SK-N-SH (cell line): Measurements from ENCODE around the gene FAT1. TPM values are rescaled to one million over a fixed set of nuclear protein-coding genes. Genes with fewer than 3 reads are reported as not detected.

Experiments used
- CTCF ChIA-PET: fragments of 300-600, 350-600 bp; formaldehyde crosslinking; extraction: SDS; loops from one replicate; lab custom pipeline; 2021; lab: Yijun Ruan, JAX
- POLR2A ChIA-PET: fragments of 350-600 bp; sonication (Branson Sonifier 250); formaldehyde crosslinking; extraction: SDS; loops from one replicate; lab custom pipeline; 2020; ENCODE audit warnings: antibody characterized with exemption, inconsistent platforms; lab: Yijun Ruan, JAX
- DNase-seq: peaks from one replicate; pipeline ENCODE4 v3.0.0; 2012
- H2AFZ ChIP-seq: fragments of 200-600 bp; sonication (generic); 2 replicates; pipeline ENCODE4 v1.8.1; 2016; ENCODE audit warnings: antibody characterized with exemption, mild to moderate bottlenecking, low read depth
- H3F3A ChIP-seq: fragments of 200-600 bp; sonication (generic); replicated peaks from 2 replicates; pipeline ENCODE3; 2016; ENCODE audit warnings: antibody characterized with exemption, mild to moderate bottlenecking; ENCODE audit not compliant: insufficient read depth
- H3K27ac ChIP-seq, 2 experiments: fragments of 200-500 bp in 1 of 2; fragments of 200-600 bp in 1 of 2; sonication (Bioruptor generic) in 1 of 2; sonication (generic), shearing (Covaris generic) in 1 of 2; 2 replicates each; pipeline versions ENCODE4 v1.5.1 to v1.6.1; 2014 to 2016; ENCODE audit warnings: low read depth in 2 of 2, inconsistent platforms in 1 of 2, low read length in 1 of 2, mild to moderate bottlenecking in 1 of 2, mixed read lengths in 1 of 2
- H3K27me3 ChIP-seq: fragments of 200-600 bp; sonication (generic), shearing (Covaris generic); 2 replicates; pipeline ENCODE4 v1.6.1; 2016; ENCODE audit warnings: mixed run types; ENCODE audit not compliant: insufficient read depth
- H3K36me3 ChIP-seq, 2 experiments: fragments of 200-500 bp in 1 of 2; fragments of 200-600 bp in 1 of 2; sonication (Bioruptor generic) in 1 of 2; sonication (generic) in 1 of 2; replicated peaks in 1 of 2; 2 replicates each; pipeline versions ENCODE3 to v1.5.1; 2014 to 2016; ENCODE audit warnings: low read length in 1 of 2, mild to moderate bottlenecking in 1 of 2; ENCODE audit not compliant: insufficient read depth in 2 of 2, control insufficient read depth in 1 of 2
- H3K4me1 ChIP-seq, 2 experiments: fragments of 200-500 bp in 1 of 2; fragments of 200-600 bp in 1 of 2; sonication (Bioruptor generic) in 1 of 2; sonication (generic), shearing (Covaris generic) in 1 of 2; 2 replicates each; pipeline versions ENCODE4 v1.5.1 to v1.6.1; 2014 to 2016; ENCODE audit warnings: low read depth in 1 of 2, low read length in 1 of 2, mixed run types in 1 of 2; ENCODE audit not compliant: insufficient read depth in 2 of 2, control insufficient read depth in 1 of 2
- H3K4me2 ChIP-seq: fragments of 200-600 bp; sonication (generic), shearing (Covaris generic); 2 replicates; pipeline ENCODE4 v1.6.1; 2017; ENCODE audit warnings: mixed run types
- H3K4me3 ChIP-seq, 2 experiments: fragments of 200-500 bp in 1 of 2; fragments of 200-600 bp in 1 of 2; sonication (Bioruptor generic) in 1 of 2; sonication (generic), shearing (Covaris generic) in 1 of 2; 2 replicates each; pipeline versions ENCODE4 v1.5.1 to v1.8.1; 2014 to 2016; ENCODE audit warnings: low read depth in 2 of 2, inconsistent platforms in 1 of 2, low read length in 1 of 2, mild to moderate bottlenecking in 1 of 2, mixed read lengths in 1 of 2, moderate library complexity in 1 of 2
- H3K79me2 ChIP-seq: fragments of 200-600 bp; sonication (generic); 2 replicates; pipeline ENCODE4 v1.8.1; 2017; ENCODE audit warnings: mild to moderate bottlenecking; ENCODE audit not compliant: insufficient read depth
- H3K9ac ChIP-seq: fragments of 200-600 bp; sonication (generic); 2 replicates; pipeline ENCODE4 v1.6.1; 2017; ENCODE audit warnings: mixed run types
- H3K9me2 ChIP-seq: fragments of 200-600 bp; sonication (generic); 2 replicates; pipeline ENCODE4 v1.6.1; 2017; ENCODE audit warnings: mixed run types
- H3K9me3 ChIP-seq: fragments of 200-600 bp; sonication (generic); 2 replicates; pipeline ENCODE4 v1.6.1; 2017; ENCODE audit warnings: mixed run types, mild to moderate bottlenecking, moderate library complexity
- H4K20me1 ChIP-seq: fragments of 200-600 bp; sonication (generic); 2 replicates; pipeline ENCODE4 v1.6.1; 2017; ENCODE audit warnings: mild to moderate bottlenecking, mixed run types; ENCODE audit not compliant: insufficient read depth
- EZH2phosphoT487 ChIP-seq: fragments of 200-600 bp; sonication (generic); IDR thresholded peaks from 2 replicates; pipeline ENCODE4 v1.6.1; 2017; ENCODE audit warnings: low read depth, mixed run types, mild to moderate bottlenecking, antibody characterized with exemption, moderate library complexity, borderline replicate concordance
- FOXJ3 ChIP-seq: sonication (generic); formaldehyde crosslinking; IDR thresholded peaks from 2 replicates; pipeline ENCODE4 v1.5.1; 2020; ENCODE audit warnings: mild to moderate bottlenecking, missing genetic modification reagents
- GATA2 ChIP-seq: sonication (generic); formaldehyde crosslinking; IDR thresholded peaks from 2 replicates; pipeline ENCODE4 v1.5.0; 2020; ENCODE audit warnings: mild to moderate bottlenecking, missing genetic modification reagents
- JUND ChIP-seq: IDR thresholded peaks from 2 replicates; pipeline ENCODE4 v1.4.0; 2012
- MXI1 ChIP-seq: IDR thresholded peaks from 2 replicates; pipeline ENCODE4 v1.6.1; 2012; ENCODE audit warnings: mild to moderate bottlenecking, low read depth, low read length, improper control_type of control experiment
- NRF1 ChIP-seq: IDR thresholded peaks from 2 replicates; pipeline ENCODE4 v1.6.1; 2012; ENCODE audit warnings: low read depth, mild to moderate bottlenecking, low read length
- POLR2AphosphoS5 ChIP-seq: IDR thresholded peaks from 2 replicates; pipeline ENCODE4 v1.6.1; 2012; ENCODE audit warnings: low read depth, low read length
- RAD21 ChIP-seq: IDR thresholded peaks from 2 replicates; pipeline ENCODE4 v1.6.1; 2012; ENCODE audit warnings: mild to moderate bottlenecking, low read length
- RCOR1 ChIP-seq: fragments of 150-350 bp; IDR thresholded peaks from 2 replicates; pipeline ENCODE4 v1.6.1; 2017; ENCODE audit warnings: antibody characterized with exemption, low read length
- SIN3A ChIP-seq: IDR thresholded peaks from 2 replicates; pipeline ENCODE4 v1.6.1; 2012; ENCODE audit warnings: low read depth, mild to moderate bottlenecking, low read length, moderate library complexity, borderline replicate concordance
- SMC3 ChIP-seq: IDR thresholded peaks from 2 replicates; pipeline ENCODE4 v1.6.1; 2012; ENCODE audit warnings: low read depth, low read length, improper control_type of control experiment
- TCF12 ChIP-seq: IDR thresholded peaks from 2 replicates; pipeline ENCODE4 v1.4.0; 2012
- TEAD4 ChIP-seq: IDR thresholded peaks from 2 replicates; pipeline ENCODE4 v1.4.0; 2012; ENCODE audit warnings: mild to moderate bottlenecking, borderline replicate concordance; ENCODE audit not compliant: insufficient read depth
- WGBS: methylation state at CpG from one replicate; pipeline ENCODE4 v1.1.6; 2017; ENCODE audit warnings: low lambda C conversion rate; 5-methylcytosine and 5-hydroxymethylcytosine counted together
- polyA plus RNA-seq, 3 experiments: library from polyadenylated mRNA; depleted of rRNA; stranded (reverse); fragments of >200 nt; gene quantifications; 2 replicates each; pipeline ENCODE4 v1.2.3, GENCODE V29; 2012
- TF ChIP-seq, protein P1 (sequence below): IDR thresholded peaks from 2 replicates; pipeline ENCODE4 v1.6.1; 2012; ENCODE audit warnings: mild to moderate bottlenecking, low read depth, low read length, moderate library complexity
- TF ChIP-seq, protein P2 (sequence below): IDR thresholded peaks from 2 replicates; pipeline ENCODE4 v1.4.0; 2012; ENCODE audit warnings: low read depth
- TF ChIP-seq, protein P3 (sequence below): IDR thresholded peaks from 2 replicates; pipeline ENCODE4 v1.4.0; 2012; ENCODE audit warnings: low read depth, borderline replicate concordance
- TF ChIP-seq, protein P4 (sequence below): fragments of 150-350 bp; IDR thresholded peaks from 2 replicates; pipeline ENCODE4 v1.6.1; 2016; ENCODE audit warnings: mild to moderate bottlenecking, low read depth, low read length

The FAT1 gene
- polyA plus RNA-seq, 1 of the 3 experiments (the other 2 are of a cell fraction) = 41.3 TPM

DNA sequence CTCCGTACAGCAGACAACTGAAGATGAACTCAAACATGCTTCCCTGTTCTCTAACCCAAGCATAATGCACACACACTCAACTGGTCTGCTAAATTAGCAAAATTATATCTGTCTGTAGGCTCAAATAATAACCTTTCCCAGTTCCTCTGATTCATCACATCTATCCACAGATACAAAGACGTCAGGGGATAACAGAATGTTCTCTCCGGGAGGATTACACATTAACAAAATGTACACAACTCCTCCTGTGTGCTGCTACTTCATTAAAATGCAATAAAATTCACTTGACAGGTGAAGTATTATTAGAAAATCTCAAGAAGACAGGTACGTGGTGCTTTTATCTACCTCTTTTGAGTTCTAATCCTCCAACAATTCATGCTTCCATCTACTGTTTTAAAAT lies 57.4 kb downstream of the FAT1 start (continued):
- no peak for TF ChIP-seq FOXJ3

DNA sequence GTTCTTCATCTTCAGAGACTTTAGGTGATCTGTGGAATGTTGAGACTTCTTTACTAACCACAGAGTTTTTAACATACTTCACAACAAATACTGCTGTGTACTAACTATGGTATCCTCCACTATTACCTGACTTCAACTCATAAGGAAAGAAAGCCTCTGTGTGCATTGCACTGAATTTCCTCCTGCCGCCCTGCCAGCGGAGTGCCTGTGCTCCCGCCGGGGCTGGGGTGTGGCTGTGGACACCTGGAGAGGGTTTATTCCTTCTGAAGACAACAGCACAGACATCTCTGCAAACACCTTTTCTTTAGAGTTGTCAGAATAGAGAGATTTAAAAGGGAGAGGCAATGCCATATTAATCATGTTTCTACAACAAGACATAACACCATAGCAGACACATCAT lies 63.3 kb downstream of the FAT1 start:
- Histone ChIP-seq H3K27me3 (no peaks in the 10 kb centered on the region; the same call in 1 of the 2 replicates), H3K4me2 (no peak overlapping the region), H3K27ac (no peak overlapping the region)
- 66% methylated on average over 4 of the region's 4 CpGs for WGBS
- TF ChIP-seq POLR2AphosphoS5 = no peak
- TF ChIP-seq, protein P1, sequence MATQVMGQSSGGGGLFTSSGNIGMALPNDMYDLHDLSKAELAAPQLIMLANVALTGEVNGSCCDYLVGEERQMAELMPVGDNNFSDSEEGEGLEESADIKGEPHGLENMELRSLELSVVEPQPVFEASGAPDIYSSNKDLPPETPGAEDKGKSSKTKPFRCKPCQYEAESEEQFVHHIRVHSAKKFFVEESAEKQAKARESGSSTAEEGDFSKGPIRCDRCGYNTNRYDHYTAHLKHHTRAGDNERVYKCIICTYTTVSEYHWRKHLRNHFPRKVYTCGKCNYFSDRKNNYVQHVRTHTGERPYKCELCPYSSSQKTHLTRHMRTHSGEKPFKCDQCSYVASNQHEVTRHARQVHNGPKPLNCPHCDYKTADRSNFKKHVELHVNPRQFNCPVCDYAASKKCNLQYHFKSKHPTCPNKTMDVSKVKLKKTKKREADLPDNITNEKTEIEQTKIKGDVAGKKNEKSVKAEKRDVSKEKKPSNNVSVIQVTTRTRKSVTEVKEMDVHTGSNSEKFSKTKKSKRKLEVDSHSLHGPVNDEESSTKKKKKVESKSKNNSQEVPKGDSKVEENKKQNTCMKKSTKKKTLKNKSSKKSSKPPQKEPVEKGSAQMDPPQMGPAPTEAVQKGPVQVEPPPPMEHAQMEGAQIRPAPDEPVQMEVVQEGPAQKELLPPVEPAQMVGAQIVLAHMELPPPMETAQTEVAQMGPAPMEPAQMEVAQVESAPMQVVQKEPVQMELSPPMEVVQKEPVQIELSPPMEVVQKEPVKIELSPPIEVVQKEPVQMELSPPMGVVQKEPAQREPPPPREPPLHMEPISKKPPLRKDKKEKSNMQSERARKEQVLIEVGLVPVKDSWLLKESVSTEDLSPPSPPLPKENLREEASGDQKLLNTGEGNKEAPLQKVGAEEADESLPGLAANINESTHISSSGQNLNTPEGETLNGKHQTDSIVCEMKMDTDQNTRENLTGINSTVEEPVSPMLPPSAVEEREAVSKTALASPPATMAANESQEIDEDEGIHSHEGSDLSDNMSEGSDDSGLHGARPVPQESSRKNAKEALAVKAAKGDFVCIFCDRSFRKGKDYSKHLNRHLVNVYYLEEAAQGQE = no peak
- TF ChIP-seq JUND = no peak
- no peak for TF ChIP-seq GATA2
- TF ChIP-seq RAD21 = no peak
- no peak for TF ChIP-seq NRF1
- TF ChIP-seq, protein P2, sequence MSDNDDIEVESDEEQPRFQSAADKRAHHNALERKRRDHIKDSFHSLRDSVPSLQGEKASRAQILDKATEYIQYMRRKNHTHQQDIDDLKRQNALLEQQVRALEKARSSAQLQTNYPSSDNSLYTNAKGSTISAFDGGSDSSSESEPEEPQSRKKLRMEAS = no peak
- no peak for TF ChIP-seq TEAD4
- TF ChIP-seq EZH2phosphoT487 = no peak
- TF ChIP-seq, protein P3, sequence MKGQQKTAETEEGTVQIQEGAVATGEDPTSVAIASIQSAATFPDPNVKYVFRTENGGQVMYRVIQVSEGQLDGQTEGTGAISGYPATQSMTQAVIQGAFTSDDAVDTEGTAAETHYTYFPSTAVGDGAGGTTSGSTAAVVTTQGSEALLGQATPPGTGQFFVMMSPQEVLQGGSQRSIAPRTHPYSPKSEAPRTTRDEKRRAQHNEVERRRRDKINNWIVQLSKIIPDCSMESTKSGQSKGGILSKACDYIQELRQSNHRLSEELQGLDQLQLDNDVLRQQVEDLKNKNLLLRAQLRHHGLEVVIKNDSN = no peak
- TF ChIP-seq, protein P4, sequence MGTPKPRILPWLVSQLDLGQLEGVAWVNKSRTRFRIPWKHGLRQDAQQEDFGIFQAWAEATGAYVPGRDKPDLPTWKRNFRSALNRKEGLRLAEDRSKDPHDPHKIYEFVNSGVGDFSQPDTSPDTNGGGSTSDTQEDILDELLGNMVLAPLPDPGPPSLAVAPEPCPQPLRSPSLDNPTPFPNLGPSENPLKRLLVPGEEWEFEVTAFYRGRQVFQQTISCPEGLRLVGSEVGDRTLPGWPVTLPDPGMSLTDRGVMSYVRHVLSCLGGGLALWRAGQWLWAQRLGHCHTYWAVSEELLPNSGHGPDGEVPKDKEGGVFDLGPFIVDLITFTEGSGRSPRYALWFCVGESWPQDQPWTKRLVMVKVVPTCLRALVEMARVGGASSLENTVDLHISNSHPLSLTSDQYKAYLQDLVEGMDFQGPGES = no peak
- no peak for TF ChIP-seq RCOR1
- no peak for TF ChIP-seq TCF12
- TF ChIP-seq SIN3A = no peak
- TF ChIP-seq MXI1 = no peak
- TF ChIP-seq SMC3 = no peak
- TF ChIP-seq, all 33 proteins: peak for 0
- Histone ChIP-seq H3K36me3 (no peaks in the 10 kb centered on the region), H3K9me2 (no peaks in the 10 kb centered on the region), H3K79me2 (peaks cover 39% of the 10 kb centered on the region; the same call in 1 of the 2 replicates), H3F3A (no peaks in the 10 kb centered on the region), H3K9ac (no peak overlapping the region), H2AFZ (no peak overlapping the region), H3K4me3 (no peak overlapping the region), H3K4me1 (peaks cover 0 to 5% of the 10 kb centered on the region in 2 experiments; a peak in 2 of 4 replicates), H3K9me3 (no peaks in the 10 kb centered on the region), H4K20me1 (no peaks in the 10 kb centered on the region)
- POLR2A ChIA-PET = no interaction called here
- CTCF ChIA-PET = no interaction called here
- DNase-seq = no peak
